HG02798 (cell line): Measurements from ENCODE around the gene KIF19.

Source experiments
- ATAC-seq: cut with Tn5 transposase; IDR thresholded peaks from one replicate; pipeline ENCODE4 v1.9.1; 2021; ENCODE audit warnings: mild to moderate bottlenecking; ENCODE audit not compliant: unreplicated experiment, poor library complexity

Gene KIF19

DNA sequence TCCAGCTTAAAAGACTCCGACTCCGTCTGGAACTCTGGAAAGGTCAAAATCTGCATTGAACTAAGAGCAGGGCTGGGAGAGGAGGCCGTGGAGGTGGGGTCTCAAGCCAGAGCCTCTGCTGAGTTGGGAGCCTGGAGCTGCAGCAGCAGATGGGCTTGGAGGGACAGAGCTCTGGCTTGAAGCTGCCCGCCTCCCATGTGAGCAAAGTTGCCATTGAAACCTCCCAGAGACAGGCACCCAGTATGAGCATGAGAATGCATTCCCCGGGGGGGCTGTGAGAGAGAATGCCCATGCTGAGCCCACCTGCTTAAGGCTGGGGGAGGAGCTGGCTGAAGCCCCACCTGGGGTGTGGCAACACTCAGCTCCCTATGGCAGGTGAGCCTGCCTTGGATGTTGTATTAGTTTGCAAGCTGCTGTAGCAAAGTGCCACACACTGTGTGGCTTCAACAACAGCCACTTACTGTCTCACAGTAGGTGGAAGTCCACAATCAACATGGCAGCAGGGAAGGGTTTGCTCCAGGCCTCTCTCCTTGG is 9.6 kb downstream of the KIF19 start:
- ATAC-seq, result no peak

GRCh38 chr17:74336307-74336706 is 10.3 kb downstream of the KIF19 start:
- ATAC-seq, result no peak

DNA sequence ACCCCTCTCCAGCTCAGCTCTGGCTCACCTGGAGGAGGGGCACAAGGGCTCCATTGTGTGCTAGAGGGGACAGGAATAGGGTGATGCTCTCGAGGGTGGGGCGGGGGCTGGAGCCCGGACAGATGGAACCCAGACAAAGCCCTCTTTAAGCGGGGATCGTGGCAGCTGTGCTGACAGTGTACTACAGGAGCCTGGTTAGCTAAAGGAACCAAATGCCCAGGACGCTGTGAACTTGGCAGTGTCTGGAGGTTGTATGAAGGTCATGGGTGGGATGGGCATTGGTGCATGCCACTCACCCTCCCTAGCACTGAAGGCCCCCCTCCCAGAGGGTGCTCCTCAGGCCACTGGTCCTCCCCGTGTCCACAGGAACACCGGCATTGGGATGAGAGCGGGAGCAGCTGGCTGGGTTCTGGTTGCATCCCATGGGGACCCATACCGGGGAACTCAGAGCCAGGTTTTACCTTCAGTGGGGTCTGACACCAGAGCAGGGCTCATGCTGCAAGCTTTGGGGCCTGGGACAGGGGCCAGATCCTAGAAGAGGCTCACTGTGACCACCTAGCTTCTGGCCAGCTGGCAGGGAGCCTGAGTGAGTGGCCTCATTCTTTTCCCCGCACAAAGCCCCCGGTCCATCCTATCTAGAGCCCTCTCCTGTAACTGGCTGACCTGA is 11.9 kb downstream of the KIF19 start:
- no peak for ATAC-seq

DNA sequence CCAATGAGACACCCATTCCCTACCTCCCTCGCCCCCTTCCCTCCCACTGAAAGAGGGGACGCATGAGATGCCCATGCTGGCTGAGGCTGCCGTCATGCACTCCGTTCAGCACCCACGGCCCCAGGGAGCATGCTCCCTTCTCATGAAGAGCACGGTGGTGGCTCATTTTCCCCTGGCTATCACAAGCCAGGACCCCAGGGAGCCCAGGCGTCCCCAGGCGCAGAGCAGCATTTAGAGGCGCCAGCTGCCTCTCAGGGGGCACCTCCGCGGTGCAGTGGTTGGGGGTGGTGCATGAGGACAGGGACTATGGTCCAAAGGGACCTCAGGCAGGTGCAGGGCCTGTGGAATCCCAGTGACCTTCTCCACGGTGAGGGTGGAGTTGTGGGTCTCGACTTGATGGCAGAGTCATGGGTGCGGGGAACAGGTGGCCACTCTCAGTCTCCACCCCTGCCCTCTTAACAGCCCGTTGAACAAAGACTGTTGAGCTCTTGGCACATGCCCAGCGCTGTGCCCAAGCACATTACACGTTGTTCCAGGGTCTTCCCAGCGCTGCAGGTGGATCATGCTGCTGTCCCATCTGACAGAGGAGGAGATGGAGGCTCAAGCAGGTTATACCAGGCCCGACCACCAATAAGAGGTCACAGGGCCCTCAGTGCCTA is 13.6 kb downstream of the KIF19 start:
- no peak for ATAC-seq

DNA sequence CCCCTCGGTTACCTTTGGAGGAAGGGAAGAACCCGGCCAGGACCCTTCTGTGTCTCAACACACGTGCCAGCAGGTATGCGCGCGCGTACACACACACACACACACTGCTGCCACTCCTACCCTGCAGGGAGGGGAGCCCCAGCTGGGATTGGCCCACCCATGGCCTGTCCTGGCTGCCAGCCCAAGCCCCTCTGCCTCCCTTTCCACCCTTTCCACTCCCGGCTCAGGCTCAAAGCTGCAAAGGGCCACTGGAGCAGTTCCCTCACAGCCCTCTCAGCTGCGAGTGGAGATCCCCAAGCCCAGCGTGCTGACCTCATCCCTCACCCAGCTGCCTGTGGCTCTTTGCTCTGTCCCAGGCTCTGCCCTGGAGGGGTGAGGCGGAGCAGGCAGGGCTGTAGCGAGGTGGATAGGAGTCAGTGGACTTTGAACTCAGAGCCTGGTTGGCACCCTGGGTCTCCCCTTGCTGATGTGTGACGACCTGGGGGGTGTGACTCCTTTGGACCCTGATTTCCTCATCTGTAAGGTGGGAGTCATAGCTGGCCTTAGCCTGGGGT is 14.5 kb downstream of the KIF19 start:
- no peak for ATAC-seq

DNA sequence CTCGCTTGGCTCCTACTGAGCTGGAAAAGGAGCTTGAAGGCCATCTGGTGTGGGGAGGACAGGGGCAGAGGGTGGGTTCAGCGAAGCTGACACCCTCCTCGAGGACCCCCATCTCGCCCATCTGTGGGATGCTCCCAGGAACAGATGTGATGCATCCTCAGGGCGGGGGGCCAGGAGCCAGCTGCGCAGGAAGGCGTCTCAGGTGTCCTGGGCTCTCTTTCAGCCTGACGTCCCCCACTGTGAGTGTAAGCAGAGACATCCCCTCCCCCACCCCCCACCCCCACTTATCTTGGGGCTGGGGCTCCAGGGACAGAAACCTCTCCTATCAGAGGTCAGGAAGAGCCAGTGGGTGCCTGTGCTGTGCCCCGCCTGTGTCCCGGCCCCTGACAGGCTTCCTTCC is 16.2 kb downstream of the KIF19 start:
- no peak for ATAC-seq

DNA sequence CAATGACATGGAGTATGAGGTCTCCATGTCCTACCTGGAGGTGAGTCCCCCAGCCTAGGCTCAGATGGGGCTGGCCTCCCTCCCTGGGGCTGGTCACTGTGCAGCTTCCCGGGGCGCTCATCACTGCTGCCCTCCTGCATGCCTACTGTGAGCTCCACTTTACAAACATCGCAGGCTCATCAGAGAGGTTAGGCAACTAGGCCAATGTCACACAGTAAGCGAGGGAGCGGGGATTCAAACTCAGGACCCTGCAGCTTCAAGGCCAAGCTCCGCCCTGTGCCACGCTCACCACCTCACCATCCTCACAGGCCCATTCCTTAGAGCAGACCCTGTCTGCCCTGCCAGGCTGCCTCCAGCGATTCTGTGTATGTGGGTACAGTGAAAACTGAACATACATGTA is 17.1 kb downstream of the KIF19 start:
- ATAC-seq, result no peak

DNA sequence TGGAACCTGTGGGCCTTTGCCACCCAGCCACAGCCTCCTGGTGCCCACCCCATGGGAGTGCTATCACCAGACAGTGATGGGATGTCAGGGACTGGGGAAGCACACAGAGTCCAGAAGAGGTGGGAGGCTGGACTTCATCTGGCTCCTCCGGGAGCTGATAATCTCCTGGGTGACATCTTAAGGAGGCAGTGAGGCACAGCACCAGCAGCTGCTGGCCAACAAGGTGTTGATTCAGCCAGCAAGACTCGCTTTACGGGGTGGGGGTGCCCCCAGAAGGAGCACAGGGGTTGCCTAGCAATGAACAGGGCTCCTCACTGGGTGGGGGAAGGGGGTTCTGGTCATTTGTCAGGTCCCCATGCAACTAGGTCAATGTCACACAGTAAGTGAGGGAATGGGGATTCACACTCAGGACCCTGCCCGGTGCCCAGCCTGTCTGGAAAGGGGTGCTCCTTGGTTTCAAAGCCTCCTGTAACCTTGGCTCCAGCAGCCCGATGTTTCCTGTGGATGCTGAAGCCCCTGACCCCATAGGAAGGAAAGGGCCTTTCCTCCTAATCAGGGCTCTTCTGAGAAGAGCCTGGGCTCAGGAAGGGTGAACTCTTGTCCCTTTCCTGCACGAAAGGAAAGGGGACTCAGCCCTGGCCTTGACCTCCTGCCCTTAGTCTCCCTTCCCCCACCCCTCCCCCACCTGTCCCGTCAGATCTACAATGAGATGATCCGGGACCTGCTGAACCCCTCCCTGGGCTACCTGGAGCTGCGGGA is 17.7 kb downstream of the KIF19 start:
- no peak for ATAC-seq

DNA sequence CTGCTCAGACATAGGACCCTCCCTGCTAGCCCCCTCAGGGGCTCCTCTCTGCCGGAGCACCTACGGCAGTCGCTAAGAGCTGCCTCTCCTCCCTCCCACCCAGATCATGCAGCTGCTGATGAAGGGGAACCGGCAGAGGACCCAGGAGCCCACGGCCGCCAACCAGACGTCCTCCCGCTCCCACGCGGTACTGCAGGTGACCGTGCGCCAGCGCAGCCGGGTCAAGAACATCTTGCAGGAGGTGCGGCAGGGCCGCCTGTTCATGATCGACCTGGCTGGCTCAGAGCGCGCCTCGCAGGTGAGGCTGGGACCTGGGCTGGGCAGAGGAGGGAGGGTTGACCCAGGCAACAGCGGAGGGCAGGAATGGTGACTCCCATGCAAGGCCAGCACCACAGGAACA is 18.6 kb downstream of the KIF19 start:
- ATAC-seq, result no peak

DNA sequence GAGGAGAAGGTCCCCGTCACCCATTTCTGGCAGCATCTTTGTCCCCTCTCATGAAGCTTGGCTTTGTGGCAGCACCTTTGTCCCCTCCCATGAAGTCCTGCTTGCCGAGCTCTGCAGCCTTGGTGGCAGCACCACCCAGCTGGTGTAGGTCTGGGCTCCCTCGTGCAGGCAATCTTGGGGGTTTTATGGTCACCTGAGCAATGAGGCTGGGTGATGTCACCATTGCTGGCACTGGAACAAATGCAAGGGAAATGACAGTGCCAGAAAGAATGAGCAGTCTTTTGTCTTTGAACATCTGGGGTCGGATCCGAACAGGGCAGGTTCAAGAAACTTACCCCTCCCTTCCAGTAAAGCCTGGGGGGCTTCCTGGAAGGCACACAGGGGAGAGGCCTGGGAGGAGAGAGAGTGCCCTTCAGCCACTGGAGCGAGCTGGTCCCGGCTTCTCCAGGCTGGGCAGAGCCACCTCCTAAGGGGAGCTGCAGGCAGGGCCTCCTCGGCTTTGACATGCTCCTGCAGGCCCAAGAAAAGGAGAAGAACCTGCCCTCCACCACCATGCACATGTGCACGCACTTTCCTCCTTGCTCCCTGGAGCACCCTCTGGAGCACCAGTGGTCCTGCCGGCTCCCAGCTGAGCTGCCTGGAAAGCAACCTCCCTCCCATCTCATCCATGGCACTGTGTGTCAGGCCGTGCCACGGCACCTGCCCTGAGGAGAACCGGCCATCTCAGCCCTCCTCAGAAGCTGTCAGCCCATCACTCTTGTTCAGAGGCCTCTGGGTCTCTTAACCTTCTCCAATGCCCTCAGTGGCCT is 19.6 kb downstream of the KIF19 start:
- no peak for ATAC-seq

GRCh38 chr17:74347646-74348045 is 21.6 kb downstream of the KIF19 start:
- no peak for ATAC-seq

GRCh38 chr17:74349120-74349519 is 23.1 kb downstream of the KIF19 start:
- no peak for ATAC-seq

- no peak for ATAC-seq
These were observed 24.5 kb downstream of the KIF19 start for GRCh38 chr17:74350486-74350885.

DNA sequence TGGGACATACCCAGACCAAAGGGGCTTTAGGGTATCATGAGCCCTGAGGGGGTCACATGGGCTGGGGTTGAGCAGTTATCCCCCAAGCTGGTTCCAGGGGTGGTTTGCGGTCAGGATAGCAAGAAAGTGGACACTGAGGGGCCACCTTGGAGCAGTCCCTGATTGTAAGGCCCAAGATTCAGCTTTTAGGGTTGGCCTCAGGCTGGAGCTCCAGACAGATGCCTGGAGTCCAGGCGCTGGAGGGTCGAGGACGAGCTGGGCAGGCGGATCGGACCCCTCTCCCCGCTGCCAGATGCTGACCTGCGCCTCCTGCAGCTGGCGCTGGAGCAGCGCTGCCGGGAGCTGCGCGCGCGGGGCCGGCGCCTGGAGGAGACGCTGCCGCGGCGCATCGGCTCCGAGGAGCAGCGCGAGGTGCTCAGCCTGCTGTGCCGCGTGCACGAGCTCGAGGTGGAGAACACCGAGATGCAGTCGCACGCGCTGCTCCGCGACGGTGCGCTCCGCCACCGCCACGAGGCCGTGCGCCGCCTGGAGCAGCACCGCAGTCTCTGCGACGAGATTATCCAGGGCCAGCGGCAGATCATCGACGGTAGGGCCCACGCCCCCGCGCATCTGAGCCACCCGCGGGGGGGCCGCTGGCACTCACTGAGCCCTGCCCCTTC is 25.7 kb downstream of the KIF19 start:
- ATAC-seq, result no peak

GRCh38 chr17:74353446-74354060 is 27.5 kb downstream of the KIF19 start:
- ATAC-seq, result no peak

DNA sequence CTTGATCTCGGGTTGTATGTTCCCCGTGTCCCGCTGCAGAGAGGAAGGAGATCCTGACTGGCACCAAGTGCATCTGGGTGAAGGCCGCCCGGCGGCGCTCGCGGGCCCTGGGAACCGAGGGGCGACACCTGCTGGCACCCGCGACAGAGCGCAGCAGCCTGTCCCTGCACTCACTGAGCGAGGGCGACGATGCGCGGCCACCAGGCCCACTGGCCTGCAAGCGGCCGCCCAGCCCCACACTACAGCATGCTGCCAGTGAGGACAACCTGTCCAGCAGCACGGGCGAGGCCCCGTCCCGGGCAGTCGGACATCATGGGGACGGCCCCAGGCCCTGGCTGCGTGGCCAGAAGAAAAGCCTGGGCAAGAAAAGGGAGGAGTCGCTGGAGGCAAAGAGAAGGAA is 28.1 kb downstream of the KIF19 start:
- ATAC-seq, result no peak

GRCh38 chr17:74354561-74354960 is 28.5 kb downstream of the KIF19 start:
- ATAC-seq, result no peak

DNA sequence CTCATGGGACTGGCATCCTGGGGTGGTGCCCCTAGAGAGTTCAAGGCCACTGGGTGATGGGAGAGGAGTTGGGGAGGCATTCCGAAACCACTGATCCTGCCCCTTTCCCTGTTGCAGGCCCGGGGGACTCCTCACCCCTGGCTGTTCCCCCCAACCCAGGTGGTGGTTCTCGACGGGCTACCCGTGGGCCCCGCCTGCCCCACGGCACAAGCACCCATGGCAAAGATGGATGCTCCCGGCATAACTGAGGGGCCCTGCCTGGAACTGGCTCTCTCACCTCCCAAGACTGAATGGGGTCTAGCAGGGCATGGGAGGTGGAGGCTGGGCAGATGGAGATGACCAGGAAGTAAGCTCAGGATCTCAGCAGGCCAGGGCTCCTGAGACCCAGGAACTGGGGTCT is 29.0 kb downstream of the KIF19 start:
- ATAC-seq, result no peak
